ENCODE results near the gene RNU1-1.
"Not testable (repeated sequence)": the region's sequence is repeated elsewhere in the genome, so short reads cannot be mapped to it uniquely, and the experiment has no call there.

The RNU1-1 gene

GRCh38 chr1:16521679-16522078 is 7.6 kb upstream of the RNU1-1 start:
- not testable (repeated sequence) for DNase-seq (ENCODE audit: low read depth in 2 of 2)

GRCh38 chr1:16521288-16521583 is 7.2 kb upstream of the RNU1-1 start:
- DNase-seq (ENCODE audit: low read depth in 2 of 2), result no peak

- DNase-seq (ENCODE audit: low read depth in 2 of 2), result not testable (repeated sequence)
Observed at GRCh38 chr1:16520435-16521287, 6.6 kb upstream of the RNU1-1 start.

GRCh38 chr1:16519255-16519951 is 5.3 kb upstream of the RNU1-1 start:
- DNase-seq (ENCODE audit: low read depth in 2 of 2), result not testable (repeated sequence)

- DNase-seq (ENCODE audit: low read depth in 2 of 2), result not testable (repeated sequence)
Observed at GRCh38 chr1:16518913-16519254, 4.8 kb upstream of the RNU1-1 start.

- not testable (repeated sequence) for DNase-seq (ENCODE audit: low read depth in 2 of 2)
Observed at GRCh38 chr1:16516694-16517410, 2.8 kb upstream of the RNU1-1 start.

- DNase-seq (ENCODE audit: low read depth in 2 of 2), result peak; percentile 34 to 43
Observed at GRCh38 chr1:16513412-16514106, 526 bp downstream of the RNU1-1 start.

- not testable (repeated sequence) for DNase-seq (ENCODE audit: low read depth in 2 of 2)
Observed at GRCh38 chr1:16512624-16513411, 1.3 kb downstream of the RNU1-1 start.

GRCh38 chr1:16511926-16512325 is 2.2 kb downstream of the RNU1-1 start:
- DNase-seq (ENCODE audit: low read depth in 2 of 2), result not testable (repeated sequence)

- peak in 1 of 2 donors; percentile 12 for DNase-seq (ENCODE audit: low read depth in 2 of 2)
Observed at GRCh38 chr1:16508861-16509445, 5.1 kb downstream of the RNU1-1 start.

- DNase-seq (ENCODE audit: low read depth in 2 of 2), result not testable (repeated sequence)
Observed at GRCh38 chr1:16506364-16507136, 7.5 kb downstream of the RNU1-1 start.

GRCh38 chr1:16505870-16506269 is 8.2 kb downstream of the RNU1-1 start:
- not testable (repeated sequence) for DNase-seq (ENCODE audit: low read depth in 2 of 2)

GRCh38 chr1:16503494-16503893 is 10.6 kb downstream of the RNU1-1 start:
- no peak for DNase-seq (ENCODE audit: low read depth in 2 of 2)

- not testable (repeated sequence) for DNase-seq (ENCODE audit: low read depth in 2 of 2)
Observed at GRCh38 chr1:16501446-16501845, 12.6 kb downstream of the RNU1-1 start.

- not testable (repeated sequence) for DNase-seq (ENCODE audit: low read depth in 2 of 2)
Observed at GRCh38 chr1:16500975-16501374, 13.1 kb downstream of the RNU1-1 start.

- DNase-seq (ENCODE audit: low read depth in 2 of 2), result not testable (repeated sequence)
Observed at GRCh38 chr1:16500466-16500865, 13.6 kb downstream of the RNU1-1 start.

GRCh38 chr1:16498573-16499413 is 15.3 kb downstream of the RNU1-1 start:
- DNase-seq (ENCODE audit: low read depth in 2 of 2), result peak; percentile 72 to 85

- DNase-seq (ENCODE audit: low read depth in 2 of 2), result not testable (repeated sequence)
Observed at GRCh38 chr1:16498047-16498446, 16.0 kb downstream of the RNU1-1 start.

- not testable (repeated sequence) for DNase-seq (ENCODE audit: low read depth in 2 of 2)
Observed at GRCh38 chr1:16497474-16497904, 16.6 kb downstream of the RNU1-1 start.

All from stimulated activated CD4-positive, alpha-beta T cell treated with anti-CD3 and anti-CD28 coated beads, Interleukin-1b, Interleukin-23, amount 100 ng/mL, for 4 hours (primary cell).